ENCODE measurements around the gene SESN3. TPM values are rescaled to one million over a fixed set of nuclear protein-coding genes. Genes with fewer than 3 reads are reported as not detected.
A peak's percentile ranks its signal among the peaks of the same experiment; 100 is the strongest.

Gene SESN3
- total RNA-seq, 4 donors from 2014 or later = 12.4 to 37.3 (median 25.5) TPM

GRCh38 chr11:95242091-95242844 lies 11.3 kb upstream of the SESN3 start:
- no peak for TF ChIP-seq POLR2A (IDR thresholded peaks at IDR 0.05)
- TF ChIP-seq CTCF (IDR thresholded peaks at IDR 0.05) = no peak
- intact Hi-C loops (cut with DNase I; ENCODE audit: low total_unique reads) = no loop called here
- 34 to 42% methylated on average over 8 of the region's 8 CpGs for WGBS, 2 donors
- DNase-seq (ENCODE audit: low spot score in 2 of 2) = no peak
- no peak overlapping the region for H3K4me3 ChIP-seq (ENCODE audit: low read depth, poor library complexity, severe bottlenecking)

DNA sequence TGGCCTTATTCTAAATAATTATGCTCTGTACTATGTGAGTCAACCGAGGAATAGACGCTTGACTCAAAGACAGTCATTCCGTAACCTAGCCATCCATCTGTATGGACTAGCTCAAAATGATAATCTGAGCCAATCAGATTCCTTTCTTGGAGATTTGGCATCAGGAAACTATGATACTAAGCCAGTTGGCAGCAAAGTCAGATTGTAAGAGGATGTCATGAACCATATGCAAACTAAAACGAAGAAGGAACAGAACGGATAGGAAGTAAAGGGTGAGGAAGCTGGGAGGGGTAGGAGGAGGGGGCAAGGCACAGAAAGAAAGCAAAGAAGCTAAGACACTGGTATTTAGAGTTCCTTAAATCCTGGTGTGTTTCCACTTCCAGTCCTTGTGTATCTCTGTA lies 10.7 kb upstream of the SESN3 start:
- whole genome bisulfite sequencing, 2 donors = 36 to 40% methylated on average over 5 of the region's 5 CpGs
- intact Hi-C loops (cut with DNase I; ENCODE audit: low total_unique reads) = no loop called here
- no peak for DNase-seq (ENCODE audit: low spot score in 2 of 2)
- no peak overlapping the region for H3K4me3 ChIP-seq (ENCODE audit: low read depth, poor library complexity, severe bottlenecking)
- TF ChIP-seq CTCF (IDR thresholded peaks at IDR 0.05) (no peak), POLR2A (IDR thresholded peaks at IDR 0.05) (no peak)

- no peak overlapping the region for H3K4me3 ChIP-seq (ENCODE audit: low read depth, poor library complexity, severe bottlenecking)
- no peak for TF ChIP-seq POLR2A (IDR thresholded peaks at IDR 0.05)
- no peak for TF ChIP-seq CTCF (IDR thresholded peaks at IDR 0.05)
- no peak for DNase-seq (ENCODE audit: low spot score in 2 of 2)
- intact Hi-C loops (cut with DNase I; ENCODE audit: low total_unique reads) = no loop called here
- 86 to 90% methylated on average over 5 of the region's 5 CpGs for WGBS, 2 donors
These were observed 9.1 kb upstream of the SESN3 start for GRCh38 chr11:95239871-95240649.

GRCh38 chr11:95232666-95233065 lies 1.7 kb upstream of the SESN3 start:
- TF ChIP-seq CTCF (IDR thresholded peaks at IDR 0.05) = no peak
- no peak for TF ChIP-seq POLR2A (IDR thresholded peaks at IDR 0.05)
- no peak overlapping the region for H3K4me3 ChIP-seq (ENCODE audit: low read depth, poor library complexity, severe bottlenecking)
- WGBS, 2 donors = 55 to 57% methylated on average over 3 of the region's 3 CpGs
- intact Hi-C loops (cut with DNase I; ENCODE audit: low total_unique reads) = no loop called here
- no peak for DNase-seq (ENCODE audit: low spot score in 2 of 2)

- peak overlapping the region; percentile 2 for H3K4me3 ChIP-seq (ENCODE audit: low read depth, poor library complexity, severe bottlenecking)
- WGBS, 2 donors = 3 to 4% methylated on average over 35 of the region's 35 CpGs
- intact Hi-C loops (cut with DNase I; ENCODE audit: low total_unique reads) = no loop called here
- DNase-seq (ENCODE audit: low spot score in 2 of 2) = peak; percentile 65 to 94
- no peak for TF ChIP-seq POLR2A (IDR thresholded peaks at IDR 0.05)
- no peak for TF ChIP-seq CTCF (IDR thresholded peaks at IDR 0.05)
These were observed 1.0 kb upstream of the SESN3 start for GRCh38 chr11:95231881-95232605.
